GM23338 (cell line): Measurements from ENCODE around the gene IVL. TPM values are rescaled to one million over a fixed set of nuclear protein-coding genes. Genes with fewer than 3 reads are reported as not detected.
A peak's percentile ranks its signal among the peaks of the same experiment; 100 is the strongest.

Source experiments
- ATAC-seq: fragments of 200-7000 bp; cut with Tn5 transposase; 3 replicates; pipeline ENCODE4 v1.9.1; 2020
- DNase-seq: peaks from one replicate; pipeline ENCODE4 v3.0.0-alpha.2; 2015; ENCODE audit warnings: low spot score
- H2AFZ ChIP-seq: fragments of 200-600 bp; sonication (generic); 2 replicates; pipeline ENCODE4 v1.8.0; 2016; ENCODE audit warnings: antibody characterized with exemption, mild to moderate bottlenecking, moderate library complexity
- H3F3A ChIP-seq: fragments of 200-600 bp; sonication (generic); replicated peaks from 2 replicates; pipeline ENCODE4 v1.8.0; 2017; ENCODE audit warnings: antibody characterized with exemption, mixed run types, low read depth
- H3K27ac ChIP-seq: fragments of 200-600 bp; sonication (generic); 2 replicates; pipeline ENCODE4 v1.6.1; 2016; ENCODE audit warnings: low read depth
- H3K27me3 ChIP-seq: fragments of 200-600 bp; sonication (generic); 2 replicates; pipeline ENCODE4 v1.8.0; 2016; ENCODE audit warnings: mild to moderate bottlenecking, mixed run types, moderate library complexity; ENCODE audit not compliant: insufficient read depth
- H3K36me3 ChIP-seq: fragments of 200-600 bp; sonication (generic); 2 replicates; pipeline ENCODE4 v1.8.0; 2016; ENCODE audit warnings: mild to moderate bottlenecking; ENCODE audit not compliant: insufficient read depth
- H3K4me1 ChIP-seq: fragments of 200-600 bp; sonication (generic); 2 replicates; pipeline ENCODE4 v1.8.0; 2016; ENCODE audit warnings: mild to moderate bottlenecking, moderate library complexity; ENCODE audit not compliant: insufficient read depth
- H3K4me2 ChIP-seq: fragments of 200-600 bp; sonication (generic); 2 replicates; pipeline ENCODE4 v1.7.1; 2017; ENCODE audit warnings: mixed run types
- H3K4me3 ChIP-seq: fragments of 200-600 bp; sonication (generic); 2 replicates; pipeline ENCODE4 v1.6.1; 2016; ENCODE audit warnings: mixed run types
- H3K79me2 ChIP-seq: fragments of 200-600 bp; sonication (generic); replicated peaks from 2 replicates; pipeline ENCODE4 v1.8.0; 2017; ENCODE audit warnings: mild to moderate bottlenecking; ENCODE audit not compliant: insufficient read depth
- H3K9me2 ChIP-seq: fragments of 200-600 bp; sonication (generic); 2 replicates; pipeline ENCODE4 v1.8.0; 2017; ENCODE audit not compliant: insufficient read depth
- H4K20me1 ChIP-seq: fragments of 200-600 bp; sonication (generic); replicated peaks from 2 replicates; pipeline ENCODE4 v1.8.0; 2017; ENCODE audit warnings: mild to moderate bottlenecking; ENCODE audit not compliant: insufficient read depth
- H3K27ac Mint-ChIP-seq: 2 replicates; pipeline ENCODE4 v1.8.0; 2020; ENCODE audit warnings: inconsistent platforms, mild to moderate bottlenecking, moderate library complexity, mixed read lengths
- H3K27me3 Mint-ChIP-seq: 3 replicates; pipeline ENCODE4 v1.8.0; 2022; ENCODE audit warnings: low read depth, mild to moderate bottlenecking, moderate library complexity, mixed read lengths, inconsistent platforms; ENCODE audit not compliant: insufficient read depth, poor library complexity
- H3K36me3 Mint-ChIP-seq: 3 replicates; pipeline ENCODE4 v1.8.0; 2021; ENCODE audit warnings: low read depth, mild to moderate bottlenecking, inconsistent platforms, moderate library complexity, mixed read lengths
- H3K4me1 Mint-ChIP-seq: 3 replicates; pipeline ENCODE4 v1.8.0; 2020; ENCODE audit warnings: mild to moderate bottlenecking, inconsistent platforms, mixed read lengths
- H3K4me3 Mint-ChIP-seq: 3 replicates; pipeline ENCODE4 v1.8.0; 2021; ENCODE audit warnings: moderate library complexity, mild to moderate bottlenecking, inconsistent platforms, mixed read lengths
- H3K9me3 Mint-ChIP-seq: 3 replicates; pipeline ENCODE4 v1.8.0; 2020; ENCODE audit warnings: moderate library complexity, mild to moderate bottlenecking, inconsistent platforms, mixed read lengths
- CTCF ChIP-seq, 2 experiments: fragments of 200-600 bp in 1 of 2; sonication (generic) in 1 of 2; conservative IDR thresholded peaks; 2 replicates each; pipeline versions ENCODE4 v1.5.1 to v1.6.1; 2016 to 2017; ENCODE audit warnings: antibody characterized with exemption in 2 of 2, low read depth in 2 of 2, mild to moderate bottlenecking in 2 of 2, moderate library complexity in 1 of 2
- EZH2 ChIP-seq: fragments of 200-600 bp; sonication (generic); IDR thresholded peaks from one replicate; pipeline ENCODE4 v1.8.0; 2017; ENCODE audit warnings: antibody characterized with exemption, mild to moderate bottlenecking, low read depth; ENCODE audit not compliant: unreplicated experiment
- ZNF331 ChIP-seq: fragments of 250-450 bp; sonication (Bioruptor Pico); IDR thresholded peaks from 2 replicates; pipeline ENCODE4 v1.5.0; 2020; ENCODE audit warnings: low read depth, mild to moderate bottlenecking, moderate library complexity
- ZNF462 ChIP-seq: fragments of 250-450 bp; sonication (Bioruptor Pico); IDR thresholded peaks from 2 replicates; pipeline ENCODE4 v1.5.0; 2020; ENCODE audit warnings: mild to moderate bottlenecking, moderate library complexity
- polyA plus RNA-seq: library from polyadenylated mRNA; unstranded; fragments of >200 nt; fragmentation: Nextera tagmentation; extraction: Ambion mirVana; gene quantifications from 2 replicates; pipeline ENCODE4 v1.2.1, GENCODE V29; 2016
- total RNA-seq: library from RNA; depleted of rRNA; stranded (reverse); fragments of >200 nt; shearing (Covaris generic); gene quantifications from 2 replicates; pipeline ENCODE4 v1.2.3, GENCODE V29; 2014

Gene IVL
- total and polyA plus RNA-seq, 2 experiments from 2014 or later = not detected

GRCh38 chr1:152871731-152872126, 36.6 kb upstream of the IVL start (continued):
- TF ChIP-seq ZNF462 = no peak
- TF ChIP-seq CTCF (conservative IDR thresholded peaks at IDR 0.05; ENCODE audit: low read depth in 2 of 2) = no peak

GRCh38 chr1:152873495-152873894, 34.9 kb upstream of the IVL start:
- H3K4me2 ChIP-seq = no peak overlapping the region
- no peak for DNase-seq
- H3K79me2 ChIP-seq = no peaks in the 10 kb centered on the region

More at GRCh38 chr1:152873495-152873894, 34.9 kb upstream of the IVL start:
- TF ChIP-seq ZNF331 (CRISPR knock-in tag) (no peak), ZNF462 (no peak), EZH2 (no peak), CTCF (conservative IDR thresholded peaks at IDR 0.05; ENCODE audit: low read depth in 2 of 2) (no peak)
- Mint-ChIP-seq H3K9me3 (no peaks in the 10 kb centered on the region; the same call in 2 of the 3 replicates), H3K27me3 (peaks cover 2% of the 10 kb centered on the region), H3K4me3 (no peak overlapping the region), H3K27ac (0 out of 2 replicates have a peak overlapping the region, but pooled peaks have one; percentile 16), H3K36me3 (peaks cover under 1% of the 10 kb centered on the region; the same call in 1 of the 3 replicates), H3K4me1 (no peaks in the 10 kb centered on the region)
- Histone ChIP-seq H2AFZ (no peak overlapping the region), H3F3A (no peaks in the 10 kb centered on the region), H3K9me2 (0 out of 2 replicates have a peak, but pooled peaks cover 3% of the 10 kb centered on the region), H3K27ac (no peak overlapping the region), H3K4me1 (no peaks in the 10 kb centered on the region), H4K20me1 (no peaks in the 10 kb centered on the region), H3K4me3 (no peak overlapping the region), H3K27me3 (no peaks in the 10 kb centered on the region), H3K36me3 (no peaks in the 10 kb centered on the region)
- ATAC-seq = no peak
